CD4-positive, alpha-beta T cell treated with Interleukin-17A for 4 hours (primary cell): Measurements from ENCODE around the gene ADD1.

Experiments used
- DNase-seq: peaks from one replicate; pipeline ENCODE4 v3.0.0-alpha.2; 2020; ENCODE audit warnings: mixed read lengths

Gene ADD1

GRCh38 chr4:2925931-2926860 lies 82.6 kb downstream of the ADD1 start:
- no peak for DNase-seq

GRCh38 chr4:2927016-2927695 lies 83.5 kb downstream of the ADD1 start:
- no peak for DNase-seq

- no peak for DNase-seq
Measured at GRCh38 chr4:2927696-2928075, 84.0 kb downstream of the ADD1 start.

- no peak for DNase-seq
Measured at GRCh38 chr4:2928242-2929176, 84.9 kb downstream of the ADD1 start.

GRCh38 chr4:2929469-2929868 lies 85.8 kb downstream of the ADD1 start:
- no peak for DNase-seq

GRCh38 chr4:2930135-2930757 lies 86.6 kb downstream of the ADD1 start:
- no peak for DNase-seq

GRCh38 chr4:2930758-2931511 lies 87.3 kb downstream of the ADD1 start:
- DNase-seq: no peak

GRCh38 chr4:2931512-2932301 lies 88.1 kb downstream of the ADD1 start:
- DNase-seq: peak; percentile 70

GRCh38 chr4:2932321-2932950 lies 88.8 kb downstream of the ADD1 start:
- DNase-seq: no peak

GRCh38 chr4:2932951-2933565 lies 89.4 kb downstream of the ADD1 start:
- no peak for DNase-seq

- no peak for DNase-seq
Measured at GRCh38 chr4:2933566-2934076, 90.0 kb downstream of the ADD1 start.

GRCh38 chr4:2934077-2934812 lies 90.6 kb downstream of the ADD1 start:
- peak; percentile 72 for DNase-seq

GRCh38 chr4:2934813-2935761 lies 91.4 kb downstream of the ADD1 start:
- DNase-seq: peak; percentile 99

GRCh38 chr4:2935762-2936743 lies 92.4 kb downstream of the ADD1 start:
- DNase-seq: peak; percentile 66

GRCh38 chr4:2936773-2937145 lies 93.1 kb downstream of the ADD1 start:
- DNase-seq: peak; percentile 59

GRCh38 chr4:2937146-2937857 lies 93.7 kb downstream of the ADD1 start:
- DNase-seq: no peak
